ENCODE measurements around the gene ORAI3.

- TF ChIP-seq POLR2A (IDR thresholded peaks at IDR 0.05) (no peak), CTCF (IDR thresholded peaks at IDR 0.05) (no peak)
These were observed 34.5 kb downstream of the ORAI3 start for GRCh38 chr16:30983289-30983889.
